ENCODE results near the gene DHX30.

The DHX30 gene

DNA sequence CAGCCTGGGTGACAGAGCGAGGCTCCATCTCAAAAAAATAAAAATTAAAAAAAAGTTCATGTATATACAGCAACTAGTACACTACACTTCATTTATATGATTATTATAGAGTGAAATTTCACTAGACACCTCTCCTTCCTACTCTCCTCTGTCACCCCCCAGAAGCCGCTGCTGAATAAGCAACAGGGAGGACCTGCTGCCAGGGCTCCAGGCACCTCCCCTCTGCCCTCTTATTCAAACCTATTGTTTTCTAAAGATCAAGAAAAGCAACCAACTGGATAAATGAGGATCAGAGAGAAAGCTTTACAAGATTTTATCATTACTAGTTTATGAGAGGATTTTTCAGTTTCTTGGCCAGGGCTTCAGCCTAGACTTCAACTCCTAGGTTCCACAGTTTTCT lies 71.5 kb downstream of the DHX30 start:
- no peak overlapping the region for H3K27ac ChIP-seq (ENCODE audit: low read depth, low read length, poor library complexity, severe bottlenecking)
- H3F3A ChIP-seq (ENCODE audit: insufficient read depth, low read length): no peaks in the 10 kb centered on the region
- peaks cover 39% of the 10 kb centered on the region; the same call in 1 of the 2 replicates for H3K36me3 ChIP-seq (ENCODE audit: insufficient read depth, low read length)
- no peaks in the 10 kb centered on the region for H3K9me2 ChIP-seq (ENCODE audit: low read depth, low read length)
- H4K20me1 ChIP-seq (ENCODE audit: insufficient read depth, low read length): no peaks in the 10 kb centered on the region
- no peaks in the 10 kb centered on the region for H3K9me3 ChIP-seq (ENCODE audit: low read length)
- H3K4me1 ChIP-seq (ENCODE audit: insufficient read depth, low read length, severe bottlenecking): no peaks in the 10 kb centered on the region
- no peaks in the 10 kb centered on the region for H3K27me3 ChIP-seq (ENCODE audit: insufficient read depth, low read length)
- no peaks in the 10 kb centered on the region for H3K79me2 ChIP-seq (ENCODE audit: insufficient read depth, low read length)
- no peak overlapping the region for H3K4me2 ChIP-seq (ENCODE audit: low read length)
- H2AFZ ChIP-seq (ENCODE audit: low read length): no peak overlapping the region
- no peak for TF ChIP-seq EZH2 (IDR thresholded peaks at IDR 0.05; ENCODE audit: borderline replicate concordance, low read length)
- TF ChIP-seq, protein P1, sequence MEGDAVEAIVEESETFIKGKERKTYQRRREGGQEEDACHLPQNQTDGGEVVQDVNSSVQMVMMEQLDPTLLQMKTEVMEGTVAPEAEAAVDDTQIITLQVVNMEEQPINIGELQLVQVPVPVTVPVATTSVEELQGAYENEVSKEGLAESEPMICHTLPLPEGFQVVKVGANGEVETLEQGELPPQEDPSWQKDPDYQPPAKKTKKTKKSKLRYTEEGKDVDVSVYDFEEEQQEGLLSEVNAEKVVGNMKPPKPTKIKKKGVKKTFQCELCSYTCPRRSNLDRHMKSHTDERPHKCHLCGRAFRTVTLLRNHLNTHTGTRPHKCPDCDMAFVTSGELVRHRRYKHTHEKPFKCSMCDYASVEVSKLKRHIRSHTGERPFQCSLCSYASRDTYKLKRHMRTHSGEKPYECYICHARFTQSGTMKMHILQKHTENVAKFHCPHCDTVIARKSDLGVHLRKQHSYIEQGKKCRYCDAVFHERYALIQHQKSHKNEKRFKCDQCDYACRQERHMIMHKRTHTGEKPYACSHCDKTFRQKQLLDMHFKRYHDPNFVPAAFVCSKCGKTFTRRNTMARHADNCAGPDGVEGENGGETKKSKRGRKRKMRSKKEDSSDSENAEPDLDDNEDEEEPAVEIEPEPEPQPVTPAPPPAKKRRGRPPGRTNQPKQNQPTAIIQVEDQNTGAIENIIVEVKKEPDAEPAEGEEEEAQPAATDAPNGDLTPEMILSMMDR (IDR thresholded peaks at IDR 0.05; ENCODE audit: low read length): no peak
- no peak overlapping the region for H3K4me3 ChIP-seq (ENCODE audit: low read depth, low read length, poor library complexity, severe bottlenecking)
- H3K9ac ChIP-seq (ENCODE audit: low read length): no peak overlapping the region

DNA sequence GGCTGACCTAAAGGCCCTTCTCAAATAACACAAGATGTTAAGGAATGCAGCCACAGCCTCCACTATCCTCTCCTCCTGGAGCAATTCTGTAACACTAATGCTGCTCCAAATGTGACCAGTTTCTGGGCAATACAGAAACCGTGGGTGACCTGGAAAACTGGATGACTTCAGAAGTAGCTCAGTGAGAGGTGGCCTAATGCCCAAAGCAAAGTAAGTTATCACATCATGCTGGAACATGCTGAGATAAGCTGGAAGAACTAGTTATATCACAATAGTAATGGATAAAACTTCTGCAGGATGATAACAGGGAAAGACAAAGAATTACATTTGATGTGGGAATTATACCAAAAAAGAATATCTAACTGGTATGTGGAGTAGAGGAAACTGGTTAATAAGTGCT lies 72.0 kb downstream of the DHX30 start:
- Histone ChIP-seq H3K4me3 (ENCODE audit: low read depth, low read length, poor library complexity, severe bottlenecking) (no peak overlapping the region), H3K4me1 (ENCODE audit: insufficient read depth, low read length, severe bottlenecking) (no peaks in the 10 kb centered on the region), H3K4me2 (ENCODE audit: low read length) (no peak overlapping the region), H3K27me3 (ENCODE audit: insufficient read depth, low read length) (no peaks in the 10 kb centered on the region), H3K9me2 (ENCODE audit: low read depth, low read length) (no peaks in the 10 kb centered on the region), H3F3A (ENCODE audit: insufficient read depth, low read length) (no peaks in the 10 kb centered on the region), H3K9ac (ENCODE audit: low read length) (no peak overlapping the region), H3K79me2 (ENCODE audit: insufficient read depth, low read length) (no peaks in the 10 kb centered on the region), H2AFZ (ENCODE audit: low read length) (no peak overlapping the region), H4K20me1 (ENCODE audit: insufficient read depth, low read length) (no peaks in the 10 kb centered on the region), H3K27ac (ENCODE audit: low read depth, low read length, poor library complexity, severe bottlenecking) (no peak overlapping the region), H3K9me3 (ENCODE audit: low read length) (no peaks in the 10 kb centered on the region), H3K36me3 (ENCODE audit: insufficient read depth, low read length) (peaks cover 35% of the 10 kb centered on the region; the same call in 1 of the 2 replicates)
- TF ChIP-seq, protein P1 (IDR thresholded peaks at IDR 0.05; ENCODE audit: low read length): no peak
- TF ChIP-seq EZH2 (IDR thresholded peaks at IDR 0.05; ENCODE audit: borderline replicate concordance, low read length): no peak

- Histone ChIP-seq H3K36me3 (ENCODE audit: insufficient read depth, low read length) (peaks cover 18% of the 10 kb centered on the region; the same call in 1 of the 2 replicates), H3K9ac (ENCODE audit: low read length) (no peak overlapping the region), H3K4me3 (ENCODE audit: low read depth, low read length, poor library complexity, severe bottlenecking) (no peak overlapping the region), H3K9me3 (ENCODE audit: low read length) (no peaks in the 10 kb centered on the region), H3K4me1 (ENCODE audit: insufficient read depth, low read length, severe bottlenecking) (no peaks in the 10 kb centered on the region), H3K4me2 (ENCODE audit: low read length) (no peak overlapping the region), H3K27ac (ENCODE audit: low read depth, low read length, poor library complexity, severe bottlenecking) (no peak overlapping the region), H2AFZ (ENCODE audit: low read length) (no peak overlapping the region), H3K79me2 (ENCODE audit: insufficient read depth, low read length) (no peaks in the 10 kb centered on the region), H3K9me2 (ENCODE audit: low read depth, low read length) (no peaks in the 10 kb centered on the region), H4K20me1 (ENCODE audit: insufficient read depth, low read length) (no peaks in the 10 kb centered on the region), H3F3A (ENCODE audit: insufficient read depth, low read length) (no peaks in the 10 kb centered on the region), H3K27me3 (ENCODE audit: insufficient read depth, low read length) (no peaks in the 10 kb centered on the region)
- no peak for TF ChIP-seq EZH2 (IDR thresholded peaks at IDR 0.05; ENCODE audit: borderline replicate concordance, low read length)
- TF ChIP-seq, protein P1 (IDR thresholded peaks at IDR 0.05; ENCODE audit: low read length): no peak
Measured at GRCh38 chr3:47877290-47877689, 74.4 kb downstream of the DHX30 start.
